PC-9 (cell line): Measurements from ENCODE around the gene SLC2A4RG. TPM values are rescaled to one million over a fixed set of nuclear protein-coding genes. Genes with fewer than 3 reads are reported as not detected.

Experiments used
- BruUV-seq: library from RNA; stranded (reverse); fragments of 400-500 nt; replicated peaks from 2 replicates; lab custom pipeline; 2021; lab: Mats Ljungman, UMichigan
- CTCF ChIA-PET: fragments of 300-600 bp; sonication (Branson Sonifier 250); formaldehyde crosslinking; loops from one replicate; lab custom pipeline; 2022; ENCODE audit warnings: antibody characterized with exemption; lab: Charles Lee
- POLR2A ChIA-PET: fragments of 300-600 bp; sonication (Branson Sonifier 250); formaldehyde crosslinking; loops from one replicate; lab custom pipeline; 2022; ENCODE audit warnings: antibody characterized with exemption; ENCODE audit not compliant: unreplicated experiment; lab: Charles Lee
- DNase-seq, 2 experiments: peaks; one replicate each; pipeline versions ENCODE4 v3.0.0 to v3.0.0-alpha.2; 2015 to 2022; ENCODE audit warnings: mixed read lengths in 1 of 2
- H2AFZ ChIP-seq: fragments of 200-600 bp; sonication (generic); 2 replicates; pipeline ENCODE4 v1.8.1; 2017; ENCODE audit warnings: antibody characterized with exemption
- H3F3A ChIP-seq: fragments of 200-600 bp; sonication (generic); 2 replicates; pipeline ENCODE4 v1.8.1; 2017; ENCODE audit warnings: antibody characterized with exemption, mild to moderate bottlenecking, low read depth; ENCODE audit not compliant: insufficient read depth
- H3K27ac ChIP-seq: fragments of 200-600 bp; sonication (generic); 2 replicates; pipeline ENCODE4 v1.6.1; 2016; ENCODE audit warnings: mixed run types
- H3K27me3 ChIP-seq: fragments of 200-600 bp; sonication (generic); 2 replicates; pipeline ENCODE4 v1.6.1; 2016; ENCODE audit warnings: low read depth, mixed run types; ENCODE audit not compliant: insufficient read depth
- H3K36me3 ChIP-seq: fragments of 200-600 bp; sonication (generic); 2 replicates; pipeline ENCODE4 v1.6.1; 2016; ENCODE audit warnings: low read depth, mixed run types
- H3K4me1 ChIP-seq: fragments of 200-600 bp; sonication (generic); replicated peaks from 2 replicates; pipeline ENCODE4 v1.6.1; 2016; ENCODE audit warnings: mixed run types; ENCODE audit not compliant: insufficient read depth
- H3K4me2 ChIP-seq: fragments of 200-600 bp; sonication (generic); 2 replicates; pipeline ENCODE4 v1.6.1; 2017; ENCODE audit warnings: mixed run types
- H3K4me3 ChIP-seq: fragments of 200-600 bp; sonication (generic); 2 replicates; pipeline ENCODE4 v1.6.1; 2016; ENCODE audit warnings: mixed run types
- H3K79me2 ChIP-seq: fragments of 200-600 bp; sonication (generic); 2 replicates; pipeline ENCODE4 v1.6.1; 2017; ENCODE audit warnings: low read depth, mixed run types
- H3K9me2 ChIP-seq: fragments of 200-600 bp; sonication (generic); 2 replicates; pipeline ENCODE4 v1.8.1; 2017; ENCODE audit warnings: mild to moderate bottlenecking; ENCODE audit not compliant: insufficient read depth
- H3K9me3 ChIP-seq: fragments of 200-600 bp; sonication (generic); 2 replicates; pipeline ENCODE4 v1.8.1; 2016; ENCODE audit warnings: low read depth; ENCODE audit not compliant: insufficient read depth
- H4K20me1 ChIP-seq: fragments of 200-600 bp; sonication (generic); 2 replicates; pipeline ENCODE4 v1.8.1; 2017; ENCODE audit not compliant: insufficient read depth
- CTCF ChIP-seq: fragments of 200-600 bp; sonication (generic); conservative IDR thresholded peaks from 2 replicates; pipeline ENCODE4 v1.6.1; 2017; ENCODE audit warnings: mixed run types, antibody characterized with exemption, mild to moderate bottlenecking, moderate library complexity
- EZH2 ChIP-seq: fragments of 200-600 bp; sonication (generic); IDR thresholded peaks from 2 replicates; pipeline ENCODE4 v1.8.0; 2017; ENCODE audit warnings: antibody characterized with exemption, low read depth
- intact Hi-C: fragments of 100-400 bp; cut with micrococcal nuclease; formaldehyde crosslinking; loops from one replicate; pipeline ENCODE4 v1.10.0; 2022; ENCODE audit not compliant: unreplicated experiment
- total RNA-seq: library from RNA; stranded (reverse); gene quantifications from 2 replicates; pipeline ENCODE4 v1.2.3, GENCODE V29; 2021

SLC2A4RG gene
- total RNA-seq, 1 experiment from 2014 or later: 167 TPM

GRCh38 chr20:63769891-63770474, 30.4 kb downstream of the SLC2A4RG start:
- Histone ChIP-seq H3K27me3 (no peaks in the 10 kb centered on the region), H3K4me2 (no peak overlapping the region), H3K4me1 (no peaks in the 10 kb centered on the region), H4K20me1 (no peaks in the 10 kb centered on the region), H3K36me3 (no peaks in the 10 kb centered on the region), H3K27ac (no peak overlapping the region), H2AFZ (no peak overlapping the region), H3K79me2 (no peaks in the 10 kb centered on the region), H3K9me2 (no peaks in the 10 kb centered on the region), H3K4me3 (no peak overlapping the region), H3K9me3 (no peaks in the 10 kb centered on the region), H3F3A (no peaks in the 10 kb centered on the region)
- POLR2A ChIA-PET: no interaction called here
- no peak for TF ChIP-seq CTCF
- no peak for TF ChIP-seq EZH2
- BruUV-seq: no TSS peak
- DNase-seq: no peak
- intact Hi-C loops: no loop called here
- CTCF ChIA-PET: no interaction called here

- Histone ChIP-seq H4K20me1 (no peaks in the 10 kb centered on the region), H3K27me3 (no peaks in the 10 kb centered on the region), H3K9me2 (no peaks in the 10 kb centered on the region), H3K4me3 (no peak overlapping the region), H3K27ac (no peak overlapping the region), H3K4me1 (no peaks in the 10 kb centered on the region), H3K4me2 (no peak overlapping the region), H3K9me3 (no peaks in the 10 kb centered on the region), H3K36me3 (no peaks in the 10 kb centered on the region), H2AFZ (no peak overlapping the region), H3K79me2 (no peaks in the 10 kb centered on the region), H3F3A (no peaks in the 10 kb centered on the region)
- no TSS peak for BruUV-seq
- ChIA-PET POLR2A (no interaction called here), CTCF (no interaction called here)
- no peak for TF ChIP-seq CTCF
- TF ChIP-seq EZH2: no peak
- DNase-seq: no peak
- intact Hi-C loops: no loop called here
These were observed 31.6 kb downstream of the SLC2A4RG start for GRCh38 chr20:63771046-63771707.

- TF ChIP-seq EZH2 (no peak), CTCF (no peak)
- peaks cover 4% of the 10 kb centered on the region; the same call in 1 of the 2 replicates for H3K4me1 ChIP-seq
- H3K36me3 ChIP-seq: no peaks in the 10 kb centered on the region
- POLR2A ChIA-PET: no interaction called here
- no peaks in the 10 kb centered on the region for H3K27me3 ChIP-seq
- no peak overlapping the region for H3K4me3 ChIP-seq
- H2AFZ ChIP-seq: no peak overlapping the region
- no peak overlapping the region for H3K4me2 ChIP-seq
- no peak for DNase-seq
- no peaks in the 10 kb centered on the region for H3K79me2 ChIP-seq
- no TSS peak for BruUV-seq
- no peaks in the 10 kb centered on the region for H3K9me3 ChIP-seq
- CTCF ChIA-PET: no interaction called here
- H4K20me1 ChIP-seq: no peaks in the 10 kb centered on the region
- H3K9me2 ChIP-seq: no peaks in the 10 kb centered on the region
- intact Hi-C loops: no loop called here
- no peaks in the 10 kb centered on the region; the same call in 1 of the 2 replicates for H3F3A ChIP-seq
- H3K27ac ChIP-seq: no peak overlapping the region
These were observed 33.4 kb downstream of the SLC2A4RG start for GRCh38 chr20:63772781-63773518.
